GM21576 (cell line): Measurements from ENCODE around the gene PRAMEF25.
"Not testable (repeated sequence)": the region's sequence is repeated elsewhere in the genome, so short reads cannot be mapped to it uniquely, and the experiment has no call there.

Experiments used
- ATAC-seq: cut with Tn5 transposase; IDR thresholded peaks from one replicate; pipeline ENCODE4 v1.9.1; 2021; ENCODE audit warnings: mild to moderate bottlenecking, moderate library complexity; ENCODE audit not compliant: unreplicated experiment

PRAMEF25 gene

GRCh38 chr1:13070474-13070873, at the start of gene PRAMEF25:
Gene PRAMEF25, plus strand, starts transcription at chr1:13070774. Its CDS starts 2,920 bp downstream, at chr1:13073694.
- ATAC-seq = not testable (repeated sequence)

GRCh38 chr1:13056475-13056874, 14.1 kb upstream of the PRAMEF25 start, which contains the start of gene PRAMEF27:
Gene PRAMEF27, minus strand, starts transcription at chr1:13056575. Its CDS starts 2,916 bp downstream, at chr1:13053659.
- ATAC-seq = not testable (repeated sequence)

- ATAC-seq = not testable (repeated sequence)
These were observed 46.2 kb downstream of the PRAMEF25 start, which contains the start of gene HNRNPCL2 for GRCh38 chr1:13116754-13117153. Gene HNRNPCL2, minus strand, starts transcription at chr1:13116854. Its CDS starts 454 bp downstream, at chr1:13116400.
